ENCODE results near the gene LDB2. TPM values are rescaled to one million over a fixed set of nuclear protein-coding genes. Genes with fewer than 3 reads are reported as not detected.

Gene LDB2
- total and polyA plus RNA-seq, 2 of the 8 experiments (the other 6 are each of a cell fraction or from before 2014, with no cell fraction given), result 57.0 to 140 TPM

- TF ChIP-seq SIRT6 (IDR thresholded peaks at IDR 0.05; ENCODE audit: low read length) (no peak), BRCA1 (IDR thresholded peaks at IDR 0.05; ENCODE audit: low read depth, low read length) (no peak), NANOG (IDR thresholded peaks at IDR 0.05; ENCODE audit: insufficient read depth, low read depth, low read length, poor library complexity, severe bottlenecking) (no peak)
Measured at GRCh38 chr4:16574981-16575380, 323.5 kb downstream of the LDB2 start (continued).

Measured in H1 (cell line).